ENCODE data around the gene TMEM196. TPM values are rescaled to one million over a fixed set of nuclear protein-coding genes. Genes with fewer than 3 reads are reported as not detected.

TMEM196 gene
- total and polyA plus RNA-seq, 9 of the 15 experiments (the other 6 are each of a cell fraction or from before 2014, with no cell fraction given), result not detected

DNA sequence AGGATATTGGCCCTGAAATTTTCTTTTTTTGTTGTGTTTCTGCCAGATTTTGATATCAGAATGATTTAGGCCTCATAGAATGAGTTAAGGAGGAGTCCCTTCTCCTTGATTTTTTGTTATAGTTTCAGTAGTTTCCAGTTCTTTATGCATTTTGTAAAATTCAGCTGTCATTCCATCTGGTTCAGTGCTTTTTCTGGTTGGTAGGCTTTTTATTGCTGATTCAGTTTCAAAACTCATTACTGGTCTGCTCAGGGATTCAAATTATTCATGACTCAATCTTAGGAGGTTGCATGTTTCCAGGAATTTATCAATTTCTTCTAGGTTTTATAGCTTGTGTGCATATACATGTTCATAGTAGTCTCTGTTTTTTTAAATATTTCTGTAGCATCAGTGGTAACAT lies 10.1 kb upstream of the TMEM196 start:
- no peak overlapping the region for H2AFZ ChIP-seq (ENCODE audit: low read depth, low read length)
- no peaks in the 10 kb centered on the region for H4K20me1 ChIP-seq (replicated peaks; ENCODE audit: control insufficient read depth, insufficient read depth, low read length)
- H3K9ac ChIP-seq (ENCODE audit: insufficient read depth in 1 of 2, low read depth in 2 of 2, low read length in 2 of 2), result no peak overlapping the region
- no peaks in the 10 kb centered on the region for H3K9me1 ChIP-seq (ENCODE audit: control insufficient read depth, insufficient read depth, low read length)
- BruUV-seq (replicated peaks), result no TSS peak
- H3K36me3 ChIP-seq (ENCODE audit: control insufficient read depth, insufficient read depth, low read length), result no peaks in the 10 kb centered on the region
- no peaks in the 10 kb centered on the region for H3K4me1 ChIP-seq (replicated peaks in 1 of 2; ENCODE audit: control insufficient read depth in 2 of 2, insufficient read depth in 2 of 2, low read length in 2 of 2)
- DNase-seq (ENCODE audit: extremely low read depth in 1 of 4, low spot score in 3 of 4), result no peak
- no peak for TF ChIP-seq ZNF431 (CRISPR knock-in tag; IDR thresholded peaks at IDR 0.05)
- no peak for TF ChIP-seq ZNF766 (CRISPR knock-in tag; conservative IDR thresholded peaks at IDR 0.05)
- no peak for TF ChIP-seq EWSR1 (IDR thresholded peaks at IDR 0.05; ENCODE audit: borderline replicate concordance, low read depth, partially characterized antibody)
- no peak for TF ChIP-seq FOXK2 (conservative IDR thresholded peaks at IDR 0.05 in 1 of 2, IDR thresholded peaks at IDR 0.05 in 1 of 2; ENCODE audit: low read depth in 2 of 2)
- TF ChIP-seq ZNF354B (CRISPR knock-in tag; IDR thresholded peaks at IDR 0.05), result no peak
- no peak for TF ChIP-seq ZNF41 (CRISPR knock-in tag; conservative IDR thresholded peaks at IDR 0.05)
- no peak for TF ChIP-seq RAD51 (IDR thresholded peaks at IDR 0.05; ENCODE audit: borderline replicate concordance, low read depth)
- TF ChIP-seq NFE2L1 (tag; IDR thresholded peaks at IDR 0.05; ENCODE audit: borderline replicate concordance, low read depth), result no peak
- TF ChIP-seq HEY1 (CRISPR knock-in tag; IDR thresholded peaks at IDR 0.05; ENCODE audit: borderline replicate concordance), result no peak
- TF ChIP-seq CCNT2 (IDR thresholded peaks at IDR 0.05; ENCODE audit: borderline replicate concordance, extremely low read depth, insufficient read length, low read depth, low read length), result no peak
- TF ChIP-seq ILF3 (IDR thresholded peaks at IDR 0.05; ENCODE audit: borderline replicate concordance), result no peak
- TF ChIP-seq GTF2A2 (tag; IDR thresholded peaks at IDR 0.05), result no peak
- TF ChIP-seq SMARCA5 (IDR thresholded peaks at IDR 0.05), result no peak
- no peak overlapping the region for H3K4me2 ChIP-seq (ENCODE audit: insufficient read depth, low read length)
- no peak overlapping the region for H3K4me3 ChIP-seq
- no peaks in the 10 kb centered on the region; the same call in 1 of the 2 replicates for H3K9me3 ChIP-seq (replicated peaks; ENCODE audit: control insufficient read depth, insufficient read depth, low read depth, low read length)
- in situ Hi-C loops (cut with MboI), result no loop called here
- no peaks in the 10 kb centered on the region for H3K79me2 ChIP-seq (ENCODE audit: control insufficient read depth, insufficient read depth, low read length)
- intact Hi-C loops (cut with micrococcal nuclease), result no loop called here
- H3K27me3 ChIP-seq (ENCODE audit: control insufficient read depth in 2 of 2, insufficient read depth in 2 of 2, low read length in 2 of 2), result no peaks in the 10 kb centered on the region
- H3K27ac ChIP-seq (ENCODE audit: extremely low read depth, low read depth, low read length), result no peak overlapping the region
- no peak for FAIRE-seq
- POLR2A ChIA-PET, result no interaction called here
- CTCF ChIA-PET (ENCODE audit: low intra/inter-chr PET ratio), result no interaction called here
- no peak for ATAC-seq

Data from K562 (cell line).